Measurements from ENCODE around the gene FBXO15.

The FBXO15 gene

DNA sequence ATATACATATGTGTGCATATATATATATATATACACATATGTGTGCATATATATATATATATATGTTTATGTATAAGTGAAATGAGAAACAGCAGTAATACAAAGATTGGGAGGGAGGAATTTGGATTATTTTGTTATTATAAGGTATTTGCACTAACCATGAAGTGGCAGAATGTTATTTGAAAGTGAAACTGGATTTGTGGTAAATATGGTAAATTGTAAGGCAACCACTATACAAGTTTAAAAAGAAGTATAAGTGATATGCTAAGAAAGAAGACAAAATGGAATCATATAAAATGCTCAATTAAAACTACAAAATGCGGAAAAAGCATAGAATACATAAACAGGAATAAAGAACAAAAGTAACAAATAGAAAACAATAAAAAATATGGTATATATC is 37.5 kb downstream of the FBXO15 start:
- no peak for DNase-seq

DNA sequence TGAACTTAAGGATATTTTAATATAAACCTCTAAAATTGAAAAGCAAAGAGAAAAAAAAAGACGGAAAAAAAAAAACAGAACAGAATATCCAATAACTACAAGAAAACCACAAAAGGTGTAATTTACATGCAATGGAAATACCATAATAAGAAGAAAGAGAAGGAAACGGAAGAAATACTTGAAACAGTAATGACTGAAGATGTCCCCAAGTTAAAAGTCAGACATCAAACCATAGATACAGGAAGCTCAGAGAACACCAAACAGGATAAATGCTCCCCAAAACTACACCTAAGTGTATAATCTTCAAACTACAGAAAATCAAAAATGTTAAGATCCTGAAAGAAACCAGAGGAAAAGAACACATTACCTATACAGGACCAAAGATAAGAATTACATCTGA is 39.2 kb downstream of the FBXO15 start:
- DNase-seq = no peak

DNA sequence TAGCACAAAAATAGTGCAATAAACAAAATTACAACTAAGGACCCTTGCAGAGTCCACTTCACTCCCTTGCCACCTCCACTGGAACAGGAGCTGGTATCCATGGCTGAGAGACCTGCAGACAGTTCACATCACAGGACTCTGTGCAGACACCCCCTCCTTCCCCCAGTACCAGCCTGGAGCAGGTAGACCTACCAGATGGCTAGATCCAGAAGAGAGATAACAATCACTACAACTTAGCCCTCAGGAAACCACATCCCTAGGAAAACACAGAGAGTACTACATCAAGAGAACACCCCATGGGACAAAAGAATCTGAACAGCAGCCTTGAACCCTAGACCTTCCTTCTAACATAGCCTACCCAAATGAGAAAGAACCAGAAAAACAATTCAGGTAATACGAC is 49.8 kb downstream of the FBXO15 start:
- no peak for DNase-seq

DNA sequence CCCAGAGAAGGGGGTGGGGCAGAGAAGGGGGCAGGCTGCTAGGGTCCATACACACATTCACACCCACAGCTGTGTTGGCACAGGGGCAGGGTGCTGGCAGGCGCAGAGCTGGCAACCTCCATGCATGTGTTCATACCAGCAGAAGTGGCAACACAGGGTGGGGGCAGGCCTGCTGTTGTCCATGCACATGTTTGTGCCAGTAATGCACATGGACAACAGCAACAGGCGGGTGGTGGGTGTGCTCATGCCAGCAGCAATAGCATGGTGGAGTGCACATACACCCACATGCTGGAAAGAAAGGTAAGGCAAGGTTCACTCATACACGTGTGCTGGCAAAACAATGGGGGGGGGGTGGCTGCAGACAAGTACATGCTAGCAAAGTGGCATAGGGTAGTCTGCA is 54.7 kb downstream of the FBXO15 start:
- no peak for DNase-seq

DNA sequence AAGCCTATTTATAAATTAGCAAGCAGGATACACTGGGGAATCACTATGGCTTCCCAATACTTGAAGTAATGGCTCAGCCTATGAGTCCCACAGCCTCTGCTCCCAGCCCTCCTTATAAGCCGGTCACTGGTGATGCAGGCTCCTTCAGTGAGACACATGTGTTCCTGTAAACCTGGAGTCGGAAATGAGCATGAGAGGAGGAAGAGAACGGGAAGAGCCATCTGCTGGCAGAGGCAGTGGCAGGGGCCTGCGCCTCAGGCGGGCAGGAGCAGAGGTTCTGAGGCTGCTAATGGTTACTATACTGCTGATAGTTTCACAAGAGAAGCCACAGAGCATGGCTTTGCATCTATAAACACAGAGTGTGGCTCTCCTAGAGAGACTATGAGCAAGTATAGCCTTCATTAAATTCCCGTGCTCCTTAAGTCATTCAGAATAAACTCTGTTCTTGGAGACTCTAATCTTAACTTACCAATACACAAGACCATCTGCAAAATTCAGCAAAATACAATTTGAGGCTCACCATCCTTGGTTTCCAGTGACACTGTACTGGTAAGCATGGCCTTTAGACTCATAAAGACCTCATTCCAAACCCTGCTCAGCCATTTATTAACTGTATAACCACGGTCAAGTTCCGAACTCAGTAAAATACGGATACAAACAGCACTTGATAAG is 63.3 kb downstream of the FBXO15 start:
- DNase-seq = no peak

DNA sequence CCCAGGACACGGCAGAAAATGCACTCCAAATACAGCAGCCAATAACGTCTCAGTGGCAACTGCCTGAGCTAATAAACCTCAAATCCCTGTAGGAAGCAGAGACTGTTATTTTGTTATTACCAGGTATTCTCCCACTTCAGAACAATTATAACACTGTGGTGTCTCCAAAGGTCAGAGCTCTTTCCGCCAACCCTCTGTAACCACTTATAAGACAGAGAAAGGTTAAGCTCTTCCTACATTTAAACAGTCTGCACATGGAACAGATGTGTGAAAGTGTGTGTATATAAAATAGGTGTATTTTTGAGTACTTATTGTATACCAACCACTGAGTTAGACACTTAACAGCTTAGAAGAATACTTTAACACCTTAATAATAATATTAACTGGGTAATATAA is 64.1 kb downstream of the FBXO15 start:
- no peak for DNase-seq

DNA sequence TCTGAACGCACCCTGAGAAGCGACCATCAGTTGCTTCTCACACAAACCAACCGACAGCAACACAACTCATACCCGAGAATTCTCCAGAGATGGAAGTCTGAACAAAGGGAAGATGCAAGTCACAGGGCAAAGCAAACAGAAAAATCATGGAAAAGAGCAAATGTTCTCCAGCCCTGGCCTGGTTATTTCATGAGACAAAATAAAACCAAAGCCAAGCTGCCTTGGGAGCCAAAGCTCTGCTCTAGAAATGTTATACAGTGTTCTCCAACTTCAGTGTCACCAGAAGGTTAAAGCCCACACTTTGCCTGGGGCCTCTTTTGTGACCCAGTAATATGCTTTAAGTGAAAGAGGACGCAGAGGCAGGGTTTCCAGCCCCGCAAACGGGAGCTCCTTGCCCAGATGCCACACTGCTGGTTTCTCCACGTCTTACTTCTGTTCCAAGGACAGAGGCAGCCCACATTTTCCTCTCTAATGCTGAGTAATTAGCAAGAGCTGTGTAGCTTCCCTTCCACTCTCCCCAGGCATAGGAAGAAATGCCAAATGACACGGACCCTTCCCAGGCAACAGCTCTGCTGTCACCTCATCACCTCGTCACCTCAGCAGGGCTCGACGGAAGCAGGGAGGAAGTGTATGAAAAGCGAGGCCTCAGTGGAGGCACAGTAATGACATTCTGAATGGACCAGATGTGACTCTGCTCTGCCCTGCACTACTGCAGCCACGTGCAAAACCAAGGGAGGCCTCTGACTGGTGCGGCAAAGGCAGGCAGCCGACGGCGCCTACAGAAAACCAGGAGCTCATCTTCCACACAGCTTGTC is 64.7 kb downstream of the FBXO15 start:
- no peak for DNase-seq

DNA sequence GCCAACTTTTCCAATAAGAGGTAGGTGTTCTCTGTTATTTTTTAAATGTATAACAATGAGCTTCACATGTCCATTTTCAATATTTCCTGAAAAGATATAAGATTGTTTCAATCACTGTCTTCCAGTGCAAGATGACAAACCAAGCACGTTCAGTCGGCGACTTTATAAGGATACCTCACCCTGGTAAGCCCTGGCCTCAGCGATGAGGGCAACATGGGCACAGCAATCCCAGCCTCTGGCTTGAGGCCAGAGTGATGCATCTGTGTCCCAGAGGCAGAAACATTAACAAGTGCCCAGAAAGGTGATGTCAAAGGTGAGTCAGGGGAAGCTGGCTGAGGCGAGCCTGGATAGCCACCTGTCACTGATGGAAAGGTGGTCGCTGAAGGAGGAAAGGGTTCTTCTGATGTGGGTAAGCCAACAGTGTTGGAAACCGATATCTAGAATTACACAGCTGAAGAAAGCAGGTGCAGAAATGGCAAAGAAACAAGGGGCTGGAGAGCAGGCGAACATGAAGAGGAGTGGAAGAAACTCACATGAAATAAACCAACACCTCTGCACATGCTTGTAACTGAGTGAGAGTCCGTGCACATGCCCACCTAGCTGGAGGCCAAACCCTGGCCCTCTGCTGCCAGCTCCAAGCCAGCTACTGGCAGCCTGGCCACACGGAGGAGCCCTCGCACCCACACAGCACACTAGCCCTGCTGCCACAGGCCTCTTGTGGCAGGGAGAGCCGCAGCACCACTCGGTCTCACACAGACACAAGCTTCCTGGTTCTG is 65.5 kb downstream of the FBXO15 start:
- no peak for DNase-seq

DNA sequence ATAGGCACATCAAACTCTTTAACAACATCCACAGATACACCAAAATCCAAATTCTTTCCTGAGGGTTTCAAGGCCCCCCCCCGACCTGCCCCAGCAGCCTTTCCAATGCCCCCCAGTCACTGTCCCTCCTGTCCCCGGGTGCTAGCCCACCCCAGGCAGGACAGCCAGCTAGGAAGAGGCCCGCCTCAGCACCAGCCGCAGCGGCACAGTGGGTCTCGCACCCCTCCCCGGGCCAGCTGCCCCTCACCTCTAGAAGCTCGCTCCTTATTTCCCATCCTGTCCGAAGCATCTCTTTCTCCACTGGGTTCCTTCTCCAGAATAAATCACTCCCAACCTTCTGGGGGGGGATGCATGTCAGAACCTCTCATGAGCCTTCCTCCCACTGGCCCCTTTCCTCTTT is 69.4 kb downstream of the FBXO15 start:
- DNase-seq = no peak

DNA sequence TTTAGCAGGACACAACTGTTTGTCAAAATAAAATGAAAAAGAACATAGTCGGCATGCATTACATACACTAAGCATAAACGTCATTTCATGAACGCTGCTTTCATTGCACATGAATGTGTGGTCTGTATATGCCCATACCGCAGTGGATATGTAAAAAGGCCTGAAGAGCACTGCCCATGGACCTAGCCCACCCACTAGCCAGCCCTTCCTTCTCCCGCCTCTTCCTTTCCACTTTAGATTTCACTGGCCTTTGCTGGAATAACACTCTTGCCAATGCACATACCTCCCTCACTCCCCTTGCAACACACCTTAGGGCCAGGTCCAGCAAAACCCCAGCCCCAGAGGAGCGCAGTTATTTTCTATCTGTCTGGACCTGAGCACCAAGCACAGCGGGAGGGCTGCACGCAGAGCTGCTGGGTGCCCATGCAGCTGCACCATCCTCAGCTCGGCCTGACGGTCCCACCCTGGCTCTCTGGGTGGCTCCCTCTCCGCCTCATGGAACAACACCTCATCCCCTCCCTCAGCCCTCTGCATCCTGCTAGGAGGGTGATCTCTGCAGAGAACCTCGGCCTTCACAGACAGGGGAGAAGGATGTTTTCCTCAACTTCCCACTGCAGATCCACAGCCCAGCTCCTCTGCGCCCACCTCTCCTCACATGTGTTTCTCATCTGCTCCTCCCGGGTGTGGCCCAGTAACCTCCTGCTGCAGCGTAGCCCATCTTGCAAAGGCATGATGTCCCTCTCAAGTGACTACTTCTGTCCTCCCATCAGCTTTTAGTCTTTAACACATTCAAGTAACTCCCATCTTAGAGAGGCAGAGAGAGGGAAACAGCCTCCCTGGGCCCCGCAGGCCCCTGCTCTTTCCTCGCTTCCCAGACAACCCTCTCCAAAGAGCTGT is 72.7 kb downstream of the FBXO15 start:
- DNase-seq = no peak

DNA sequence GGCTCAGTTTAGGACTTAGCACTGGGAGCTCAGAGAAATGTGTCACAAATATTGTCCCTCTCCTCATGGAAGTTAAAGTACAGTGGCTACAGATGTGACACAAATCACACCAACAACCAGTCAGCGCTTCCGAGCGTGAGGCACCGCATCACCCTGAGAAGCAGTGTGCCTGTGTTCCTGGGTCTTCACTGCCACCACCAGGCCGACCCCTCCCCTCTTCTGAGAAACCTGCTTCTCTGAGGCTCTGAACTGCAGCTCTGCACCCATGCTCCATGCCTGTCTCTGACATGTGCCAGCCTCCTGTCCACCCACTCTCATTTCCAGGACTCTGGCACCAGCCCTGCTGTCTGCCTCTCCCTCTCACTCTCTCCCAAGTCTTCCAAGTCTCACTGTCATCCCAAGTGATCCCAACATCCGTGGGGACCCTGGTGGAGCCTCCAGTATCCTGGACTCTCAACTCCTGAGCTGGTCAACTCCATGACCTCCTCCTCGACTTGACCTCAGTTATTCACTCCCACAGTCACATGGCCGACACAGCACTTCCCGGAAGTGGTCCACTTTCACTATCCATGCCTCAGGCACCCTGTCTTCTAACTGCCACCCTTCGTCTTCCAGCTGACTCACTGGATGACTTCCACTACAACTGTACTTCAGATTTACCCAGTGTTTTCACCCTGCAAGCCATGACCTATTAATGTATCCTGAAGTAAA is 73.5 kb downstream of the FBXO15 start:
- DNase-seq = no peak

DNA sequence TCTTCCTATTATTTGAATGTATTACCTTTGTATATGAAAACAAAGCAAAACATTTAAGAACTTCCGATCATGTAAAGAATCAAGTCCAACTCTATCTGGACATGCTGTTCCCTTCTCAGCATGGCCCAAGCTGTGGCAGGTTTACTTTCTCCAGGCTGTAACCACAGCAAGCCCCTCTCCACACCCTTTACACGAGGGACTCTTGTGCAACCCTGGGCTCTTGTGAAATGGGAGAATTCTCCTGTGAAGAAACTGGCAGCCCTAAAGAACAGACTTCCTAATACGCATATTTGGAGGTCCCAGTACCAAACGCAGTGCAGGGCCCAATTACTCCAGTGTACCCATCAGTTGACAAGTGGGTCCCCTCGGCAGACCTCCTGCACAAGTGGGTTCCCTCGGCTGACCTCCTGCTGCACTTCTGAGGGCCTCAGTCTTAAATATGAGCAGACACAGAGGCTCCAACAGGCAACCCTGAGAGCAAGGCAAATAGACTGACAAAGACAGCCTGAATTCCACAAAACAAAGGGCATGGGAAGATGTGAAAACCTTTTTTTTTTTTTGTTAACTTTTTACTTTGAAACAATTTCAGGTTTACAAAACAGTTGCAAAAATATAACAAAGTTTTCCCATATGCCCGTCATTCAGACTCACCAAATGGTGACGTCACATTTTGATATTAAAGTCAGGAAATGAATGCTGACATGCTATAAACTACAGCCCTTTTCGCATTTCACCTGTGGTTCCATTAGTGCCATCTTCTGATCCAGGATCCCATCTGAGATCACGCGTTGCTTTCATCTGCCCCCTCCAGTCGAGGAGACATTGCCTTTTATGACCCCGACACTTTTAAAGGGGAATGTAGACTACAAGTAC is 78.2 kb downstream of the FBXO15 start:
- DNase-seq = no peak

DNA sequence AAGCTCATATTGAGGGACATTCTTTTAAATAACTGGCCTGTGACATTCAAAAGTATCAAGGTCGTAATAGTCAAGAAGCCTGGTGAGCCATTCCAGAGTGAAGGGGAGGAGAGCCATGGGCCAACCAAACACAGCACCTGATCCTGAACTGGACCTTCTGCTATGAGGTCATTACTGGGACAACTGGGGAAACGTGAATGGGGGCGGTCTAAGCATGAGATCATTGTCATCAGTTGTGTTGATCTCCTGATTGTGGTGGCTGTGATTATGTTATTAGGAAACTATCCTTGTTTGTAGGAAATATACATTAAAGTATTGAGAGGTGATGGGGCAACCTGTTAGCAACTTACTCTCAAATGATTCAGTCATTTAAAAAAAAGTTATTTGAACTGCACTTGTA is 79.3 kb downstream of the FBXO15 start:
- no peak for DNase-seq

DNA sequence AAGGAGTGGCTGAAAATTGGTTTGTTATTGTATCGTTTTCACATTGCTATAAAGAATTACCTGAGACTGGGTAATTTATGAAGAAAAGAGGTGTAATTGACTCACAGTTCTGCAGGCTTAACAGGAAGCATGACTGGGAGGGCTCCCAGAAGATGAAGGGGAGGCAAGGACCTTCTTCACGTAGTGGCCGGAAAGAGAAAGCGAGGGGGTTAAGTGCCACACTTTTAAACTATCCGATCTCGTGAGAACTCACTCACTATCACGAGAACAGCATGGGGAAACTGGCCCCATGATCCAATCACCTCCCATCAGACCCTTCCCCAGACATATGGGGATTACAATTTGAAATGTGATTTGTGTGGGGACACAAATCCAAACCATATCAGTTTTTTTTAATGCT is 81.6 kb downstream of the FBXO15 start:
- no peak for DNase-seq

DNA sequence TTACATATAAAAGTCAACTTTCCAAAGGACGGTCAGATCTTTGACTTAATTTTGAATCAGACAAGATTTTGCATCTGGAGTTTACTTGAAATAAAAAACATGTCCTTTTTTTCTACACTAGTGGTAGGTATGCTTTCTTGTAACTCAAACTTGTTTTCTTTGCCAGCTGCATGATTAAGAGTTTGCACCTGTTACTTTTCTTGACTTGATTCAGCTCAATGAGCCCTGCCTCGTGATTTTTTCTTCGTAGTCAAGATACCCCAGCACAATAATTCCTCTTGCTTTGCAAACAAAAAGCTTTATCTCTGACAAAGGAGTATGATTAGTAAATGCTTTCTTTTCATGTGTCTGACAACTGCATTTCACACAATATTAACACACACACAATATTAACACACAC is 82.3 kb downstream of the FBXO15 start:
- no peak for DNase-seq

DNA sequence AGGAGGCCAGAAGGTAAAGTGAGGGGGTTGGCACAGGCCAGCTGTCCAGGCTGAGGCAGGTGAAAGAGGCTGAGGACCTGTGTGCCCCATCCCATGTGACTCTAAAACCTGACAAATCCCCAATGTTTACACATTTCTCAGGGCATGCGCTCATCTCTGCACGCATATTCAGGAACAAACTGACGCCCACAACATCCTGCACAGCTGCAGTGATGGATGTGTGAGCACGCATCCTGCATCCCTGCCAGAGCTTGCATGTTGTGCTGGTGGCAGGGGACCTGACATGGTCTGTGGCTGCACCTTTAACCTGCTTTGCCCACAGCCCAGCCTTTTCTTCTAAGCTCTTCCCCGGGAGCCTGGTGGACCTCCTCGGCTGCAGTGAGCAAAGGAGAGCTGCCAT is 83.1 kb downstream of the FBXO15 start:
- DNase-seq = no peak

DNA sequence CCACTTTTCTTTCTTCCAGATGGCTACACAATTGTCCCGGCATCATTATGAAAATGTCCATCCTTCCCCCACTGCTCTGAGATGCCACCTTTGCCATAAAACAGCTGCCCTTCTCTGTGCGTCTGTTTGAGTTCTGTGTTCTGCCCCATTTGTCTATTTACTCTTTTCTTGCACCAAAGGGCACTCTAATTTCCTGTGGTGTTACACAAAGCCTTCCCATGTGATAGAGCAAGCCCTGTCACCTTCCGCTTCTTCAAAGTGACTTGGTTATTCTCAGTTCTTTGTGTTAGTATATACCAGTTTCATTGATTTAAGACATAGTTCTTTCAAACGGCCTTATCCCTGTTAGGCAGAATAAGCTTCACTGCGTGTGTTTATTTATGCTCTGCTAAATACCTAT is 84.1 kb downstream of the FBXO15 start:
- DNase-seq = no peak

DNA sequence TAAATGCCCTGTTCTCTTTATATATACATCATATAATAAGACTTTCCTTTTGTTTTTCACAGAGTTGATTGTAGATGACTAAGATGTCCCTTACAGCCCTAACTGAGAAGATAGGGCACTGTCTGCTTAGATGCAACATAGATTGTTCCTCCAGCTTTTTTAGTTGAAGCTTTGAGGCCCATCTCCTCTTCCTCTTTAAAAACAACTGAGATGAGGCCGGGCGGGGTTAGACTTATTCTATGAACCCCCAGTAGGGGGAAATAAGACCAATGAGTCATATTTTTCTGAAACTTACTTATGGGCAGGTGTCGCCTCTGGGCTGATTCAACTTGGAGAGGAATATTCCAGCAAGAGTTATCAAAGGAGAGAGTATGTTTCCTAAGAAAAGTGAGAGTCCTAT is 84.6 kb downstream of the FBXO15 start:
- DNase-seq = no peak

DNA sequence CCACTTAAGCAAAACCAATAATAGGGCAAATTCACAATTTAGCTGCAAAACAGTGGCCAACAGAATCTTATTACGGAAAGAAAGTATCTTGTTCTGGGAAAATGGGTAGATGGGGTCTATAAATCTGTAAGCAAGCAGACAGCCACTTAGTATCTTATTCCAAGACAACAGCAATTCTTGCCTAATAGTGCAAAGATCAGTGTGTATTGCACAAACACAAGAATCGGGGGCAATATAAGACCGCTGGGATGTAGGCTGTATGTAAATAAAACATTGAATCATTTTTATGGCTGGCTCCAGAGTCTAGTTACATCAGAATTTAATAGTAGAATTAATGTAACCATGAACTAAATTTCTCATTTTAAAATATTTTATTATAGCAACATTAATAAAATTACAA is 85.6 kb downstream of the FBXO15 start:
- DNase-seq = no peak

DNA sequence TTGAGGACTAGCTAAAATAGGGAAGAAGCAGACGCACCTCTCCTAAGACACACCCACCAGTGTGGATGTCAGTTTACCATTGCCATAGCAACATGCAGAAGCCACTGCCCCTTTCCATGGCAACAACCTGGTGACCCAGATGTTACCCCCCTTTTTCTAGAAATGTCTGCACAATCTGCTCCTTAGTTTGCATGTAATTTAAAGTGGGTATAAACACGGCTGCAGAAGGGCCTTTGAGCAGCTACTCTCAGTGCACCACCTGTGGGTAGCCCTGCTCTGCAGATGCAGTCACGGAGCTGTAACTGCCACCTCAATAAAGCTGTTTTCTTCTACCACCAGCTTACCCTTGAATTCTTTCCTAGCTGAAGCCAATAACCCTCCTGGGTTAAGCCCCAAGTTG is 87.1 kb downstream of the FBXO15 start:
- no peak for DNase-seq

DNA sequence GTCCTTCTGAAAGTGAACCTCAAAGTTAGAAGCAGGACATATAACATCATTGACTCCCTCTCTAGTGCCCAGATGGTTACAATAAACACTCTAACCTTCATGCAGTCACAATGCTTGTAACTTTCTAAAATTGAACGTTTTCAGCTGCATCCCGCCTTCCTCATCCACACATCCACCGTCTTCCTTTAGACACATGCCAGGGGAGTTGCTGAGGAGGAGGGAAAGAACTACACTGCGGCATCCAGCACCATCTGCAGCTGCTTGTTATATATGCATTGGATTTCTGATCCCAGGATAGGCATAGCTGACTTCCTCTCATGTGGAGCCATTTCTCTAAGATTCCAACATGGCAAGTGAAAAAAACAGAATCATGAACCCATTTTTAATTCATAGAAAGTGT is 96.8 kb downstream of the FBXO15 start:
- DNase-seq = no peak
